Measurements from ENCODE around the gene KLHL41. TPM values are rescaled to one million over a fixed set of nuclear protein-coding genes. Genes with fewer than 3 reads are reported as not detected.

Gene KLHL41
- total RNA-seq, 1 experiment from 2014 or later, result 0.15 TPM

- H3K9me2 ChIP-seq (ENCODE audit: insufficient read depth), result no peaks in the 10 kb centered on the region
- TF ChIP-seq TCF7L2 (IDR thresholded peaks at IDR 0.05; ENCODE audit: borderline replicate concordance, extremely low read depth, insufficient read depth, insufficient read length) (no peak), ATF3 (IDR thresholded peaks at IDR 0.05) (no peak), EZH2 (IDR thresholded peaks at IDR 0.05) (no peak), ELF1 (IDR thresholded peaks at IDR 0.05; ENCODE audit: borderline replicate concordance, low read depth) (no peak), RAD21 (IDR thresholded peaks at IDR 0.05; ENCODE audit: low read depth) (no peak), YY1 (IDR thresholded peaks at IDR 0.05; ENCODE audit: extremely low read depth, insufficient replicate concordance, low read depth, low read length) (no peak), SIN3A (IDR thresholded peaks at IDR 0.05; ENCODE audit: low read depth) (no peak), EGR1 (IDR thresholded peaks at IDR 0.05; ENCODE audit: low read depth) (no peak), POLR2AphosphoS5 (IDR thresholded peaks at IDR 0.05; ENCODE audit: low read depth, low read length) (no peak), JUND (IDR thresholded peaks at IDR 0.05) (no peak), MAX (IDR thresholded peaks at IDR 0.05) (no peak), ZBTB33 (IDR thresholded peaks at IDR 0.05; ENCODE audit: extremely low read depth, insufficient replicate concordance, low read length) (no peak), ZNF274 (IDR thresholded peaks at IDR 0.05; ENCODE audit: low read depth, low read length) (no peak), POLR2A (IDR thresholded peaks at IDR 0.05; ENCODE audit: borderline replicate concordance, extremely low read depth, insufficient read depth, insufficient read length) (no peak), CBX3 (IDR thresholded peaks at IDR 0.05; ENCODE audit: low read depth) (no peak)
- DNase-seq (ENCODE audit: low read depth, low spot score) (no peak), ATAC-seq (no peak)
- no TSS peak for BruUV-seq (replicated peaks)
- no peak overlapping the region for H3K9ac ChIP-seq (ENCODE audit: low read length)
- no peak overlapping the region for H3K4me3 ChIP-seq (replicated peaks in 1 of 2; ENCODE audit: low read depth in 1 of 2, low read length in 2 of 2)
- H3K4me1 ChIP-seq (ENCODE audit: control insufficient read depth in 1 of 2, insufficient read depth in 2 of 2, low read length in 2 of 2), result no peaks in the 10 kb centered on the region
- ChIA-PET POLR2A (no interaction called here), RAD21 (ENCODE audit: low non-redundant PET in 1 of 2, low total read pairs in 2 of 2, uncharacterized antibody in 2 of 2, unreplicated experiment in 2 of 2) (no interaction called here), CTCF (no interaction called here)
- no peaks in the 10 kb centered on the region for H3K79me2 ChIP-seq (ENCODE audit: insufficient read depth, low read length)
- H2AFZ ChIP-seq (ENCODE audit: low read depth, low read length, poor library complexity, severe bottlenecking), result no peak overlapping the region
- H3K4me2 ChIP-seq (ENCODE audit: low read length), result no peak overlapping the region
- no peaks in the 10 kb centered on the region for H3K36me3 ChIP-seq (ENCODE audit: control insufficient read depth in 1 of 2, insufficient read depth in 2 of 2, low read length in 2 of 2)
- no peaks in the 10 kb centered on the region for H4K20me1 ChIP-seq (ENCODE audit: insufficient read depth)
- H3K27me3 ChIP-seq (ENCODE audit: insufficient read depth, low read length), result no peaks in the 10 kb centered on the region
- H3K9me3 ChIP-seq (ENCODE audit: control insufficient read depth in 1 of 2, insufficient read depth in 1 of 2, low read depth in 1 of 2, low read length in 2 of 2), result no peaks in the 10 kb centered on the region
- H3K27ac ChIP-seq (ENCODE audit: low read depth, low read length), result no peak overlapping the region
- intact Hi-C loops (cut with micrococcal nuclease), result no loop called here
Measured at GRCh38 chr2:169485650-169486138, 23.8 kb upstream of the KLHL41 start.

All from HCT116 (cell line).